Posterior vena cava (tissue), 2 donors: ENCODE measurements around the gene ARMCX2. TPM values are rescaled to one million over a fixed set of nuclear protein-coding genes. Genes with fewer than 3 reads are reported as not detected.

Experiments
- DNase-seq: peaks from one replicate; pipeline ENCODE4 v3.0.0-alpha.2; 2020; ENCODE audit warnings: low spot score
- intact Hi-C, 2 donors: fragments of 100-400 bp; cut with DNase I; formaldehyde crosslinking; loops; one replicate each; pipeline versions ENCODE4 v1.14.1 to v1.14.2; 2022 to 2023
- total RNA-seq, 2 donors: library from RNA; stranded (reverse); fragmentation: NEBNext Ultra II Directional; extraction: Animal tissue kit (Norgen Biotek cat#: 25700); gene quantifications; one replicate each; pipeline ENCODE4 v1.2.1, GENCODE V29; 2021
- donor health status: DM: yes; HTN: yes; CAD: no.
- donor health status: DM: yes; HTN: yes; CAD: no.

The ARMCX2 gene
- total RNA-seq, 2 donors from 2014 or later: 33.0 to 41.9 TPM

DNA sequence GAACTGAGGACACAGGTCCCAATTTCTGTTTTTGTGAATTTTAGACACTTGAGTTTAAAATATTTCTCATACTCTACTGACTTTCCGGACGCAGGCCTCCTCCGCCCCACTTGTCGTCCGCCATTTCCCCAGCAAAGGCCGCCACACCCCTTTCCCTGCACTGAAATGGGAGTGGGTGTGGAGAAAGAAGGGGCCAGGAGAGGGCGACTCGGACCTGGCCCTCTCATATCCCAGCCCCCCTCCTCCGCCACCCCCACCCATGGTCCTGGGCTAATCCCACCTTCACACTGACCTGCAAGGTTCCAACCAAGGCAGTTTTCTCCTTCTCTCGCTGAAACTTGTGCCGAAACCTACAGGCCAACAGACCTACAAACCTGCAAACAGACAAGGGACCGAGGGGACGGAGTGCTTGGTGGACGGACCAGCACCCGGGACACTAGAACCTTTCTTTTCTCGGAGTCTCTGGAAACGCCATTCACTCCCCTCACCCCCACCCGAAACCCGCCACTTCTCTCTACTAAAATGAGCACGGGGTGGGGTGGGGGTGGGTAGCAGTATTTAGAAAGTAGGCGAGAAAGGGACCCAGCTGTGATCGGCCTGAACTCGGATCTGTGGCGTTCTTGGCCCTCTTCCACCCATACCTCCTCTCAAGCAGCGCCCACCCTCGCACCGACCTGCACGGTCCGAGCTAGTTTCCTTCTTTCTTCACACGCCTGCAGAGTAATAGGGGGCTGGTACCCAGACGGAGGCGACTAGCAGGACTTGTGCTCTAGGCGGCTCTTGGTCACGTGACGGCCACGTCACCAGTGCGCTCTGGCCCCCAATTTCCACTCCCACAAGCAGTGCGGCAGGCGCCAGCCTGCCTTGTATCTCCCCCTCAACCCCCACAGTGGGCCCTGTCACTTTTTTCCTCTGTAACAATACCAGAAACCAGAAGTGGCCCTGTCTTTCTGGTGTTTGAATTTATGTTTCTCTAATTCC lies 42.1 kb downstream of the ARMCX2 start, which contains the start of gene ARMCX6:
Gene ARMCX6 (minus strand): TSS at position 790 of the 981 bp plus-strand sequence. CDS start 1,380 bp downstream, outside the sequence.
- DNase-seq: peak; percentile 93
- intact Hi-C loops: no loop called here

DNA sequence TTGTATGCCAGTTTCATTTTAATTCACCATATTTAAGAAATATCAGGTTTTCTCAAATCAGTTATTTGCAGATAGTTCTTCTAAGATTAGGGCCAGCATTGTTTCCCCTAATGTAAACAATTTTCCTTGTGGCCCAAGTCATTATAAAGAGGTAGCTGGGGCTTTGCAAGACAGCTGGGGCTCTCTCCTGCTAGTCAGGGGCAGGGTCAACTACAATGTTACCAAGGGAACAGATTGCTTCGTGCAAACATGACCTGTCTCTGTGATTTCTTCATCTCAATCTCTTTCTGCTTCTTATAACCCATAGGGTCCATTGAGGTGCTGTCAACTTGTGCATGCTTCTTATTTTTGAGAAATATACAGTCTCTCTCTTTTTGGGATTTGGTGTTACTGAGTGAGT lies 53.9 kb downstream of the ARMCX2 start:
- DNase-seq: no peak
- intact Hi-C loops: no loop called here

Other genes starting within 250 kb of the ARMCX2 start
- gene ARMCX4, start 174.4 kb downstream of the ARMCX2 start, total RNA-seq: 10 to 100 TPM; 14.6 to 17.8 TPM
- 10 to 100 TPM; 28.8 to 34.0 TPM for gene ARMCX1, start 109.3 kb downstream of the ARMCX2 start, total RNA-seq
- gene ARMCX6, start 41.9 kb downstream of the ARMCX2 start, total RNA-seq: 10 to 100 TPM; 34.9 to 37.8 TPM
- 10 to 100 TPM; 58.9 to 65.1 TPM for gene ARMCX3, start 36.7 kb downstream of the ARMCX2 start, total RNA-seq